Measurements from ENCODE around the gene LARP4. TPM values are rescaled to one million over a fixed set of nuclear protein-coding genes. Genes with fewer than 3 reads are reported as not detected.
A peak's percentile ranks its signal among the peaks of the same experiment; 100 is the strongest.

Gene LARP4
- total RNA-seq, 4 donors from 2014 or later: 42.5 to 77.3 (median 50.0) TPM

- no peaks in the 10 kb centered on the region for H3K36me3 ChIP-seq
- TF ChIP-seq, protein P1, sequence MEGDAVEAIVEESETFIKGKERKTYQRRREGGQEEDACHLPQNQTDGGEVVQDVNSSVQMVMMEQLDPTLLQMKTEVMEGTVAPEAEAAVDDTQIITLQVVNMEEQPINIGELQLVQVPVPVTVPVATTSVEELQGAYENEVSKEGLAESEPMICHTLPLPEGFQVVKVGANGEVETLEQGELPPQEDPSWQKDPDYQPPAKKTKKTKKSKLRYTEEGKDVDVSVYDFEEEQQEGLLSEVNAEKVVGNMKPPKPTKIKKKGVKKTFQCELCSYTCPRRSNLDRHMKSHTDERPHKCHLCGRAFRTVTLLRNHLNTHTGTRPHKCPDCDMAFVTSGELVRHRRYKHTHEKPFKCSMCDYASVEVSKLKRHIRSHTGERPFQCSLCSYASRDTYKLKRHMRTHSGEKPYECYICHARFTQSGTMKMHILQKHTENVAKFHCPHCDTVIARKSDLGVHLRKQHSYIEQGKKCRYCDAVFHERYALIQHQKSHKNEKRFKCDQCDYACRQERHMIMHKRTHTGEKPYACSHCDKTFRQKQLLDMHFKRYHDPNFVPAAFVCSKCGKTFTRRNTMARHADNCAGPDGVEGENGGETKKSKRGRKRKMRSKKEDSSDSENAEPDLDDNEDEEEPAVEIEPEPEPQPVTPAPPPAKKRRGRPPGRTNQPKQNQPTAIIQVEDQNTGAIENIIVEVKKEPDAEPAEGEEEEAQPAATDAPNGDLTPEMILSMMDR (IDR thresholded peaks at IDR 0.05): no peak
- TF ChIP-seq POLR2A (IDR thresholded peaks at IDR 0.05): peak in 1 of 2 donors; percentile 50
- peak; percentile 31 to 34 for DNase-seq
- WGBS, 2 donors: 1% methylated on average over 16 of the region's 16 CpGs
- no peaks in the 10 kb centered on the region for H3K27me3 ChIP-seq
- peak overlapping the region; percentile 37 to 70 (median 41) for H3K4me3 ChIP-seq (replicated peaks in 1 of 3)
- H3K4me1 ChIP-seq: peaks cover 0 to 10% of the 10 kb centered on the region in 2 donors
- H3K27ac ChIP-seq: peak overlapping the region; percentile 67 to 95 (median 94)
- intact Hi-C loops (cut with DNase I): no loop called here
- H3K9me3 ChIP-seq: no peaks in the 10 kb centered on the region
These were observed 906 bp downstream of the LARP4 start for GRCh38 chr12:50401500-50402081.

DNA sequence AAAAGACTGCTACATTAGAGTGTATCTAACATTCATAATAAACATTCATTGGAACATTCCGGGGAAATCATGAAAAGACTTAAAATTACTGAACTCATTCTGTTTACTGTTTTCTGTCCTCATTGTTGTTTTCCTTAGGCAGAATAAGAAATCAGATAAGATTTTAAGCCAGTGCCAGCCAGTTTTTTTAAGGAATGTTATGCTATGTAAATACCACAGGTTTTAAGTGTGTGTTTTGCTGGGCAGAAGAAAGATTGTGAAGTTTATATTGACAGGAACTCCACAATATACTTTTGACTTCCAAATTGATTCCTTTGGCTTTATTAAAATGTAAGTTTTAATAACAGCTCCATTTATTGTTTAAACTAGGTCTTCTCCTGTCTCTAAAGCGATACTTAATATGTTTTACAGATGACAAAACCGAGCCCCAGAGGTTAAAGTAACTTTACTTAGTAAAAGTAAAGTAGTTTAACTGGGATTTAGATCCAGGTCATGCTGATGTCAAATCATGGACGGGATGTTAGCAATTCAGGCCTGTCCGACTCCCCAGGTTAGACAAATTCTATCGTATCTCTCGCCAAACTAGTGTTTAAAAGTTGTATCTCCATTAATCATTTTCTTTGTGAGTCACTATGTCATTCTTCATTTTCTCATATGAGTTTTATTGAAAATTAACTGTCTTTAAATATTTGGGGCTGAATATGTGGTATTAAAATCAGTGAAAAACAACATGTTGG lies 1.7 kb downstream of the LARP4 start:
- intact Hi-C loops (cut with DNase I): no loop called here
- Histone ChIP-seq H3K27me3 (no peaks in the 10 kb centered on the region), H3K4me3 (replicated peaks in 1 of 3) (peak overlapping the region; percentile 31 to 70 (median 41)), H3K4me1 (peaks cover 0 to 10% of the 10 kb centered on the region in 2 donors), H3K9me3 (no peaks in the 10 kb centered on the region), H3K27ac (peak overlapping the region; percentile 67 to 95 (median 94)), H3K36me3 (no peaks in the 10 kb centered on the region)
- DNase-seq: no peak
- 26 to 28% methylated on average over 7 of the region's 7 CpGs for WGBS, 2 donors
- no peak for TF ChIP-seq POLR2A (IDR thresholded peaks at IDR 0.05)
- TF ChIP-seq, protein P1 (IDR thresholded peaks at IDR 0.05): no peak

DNA sequence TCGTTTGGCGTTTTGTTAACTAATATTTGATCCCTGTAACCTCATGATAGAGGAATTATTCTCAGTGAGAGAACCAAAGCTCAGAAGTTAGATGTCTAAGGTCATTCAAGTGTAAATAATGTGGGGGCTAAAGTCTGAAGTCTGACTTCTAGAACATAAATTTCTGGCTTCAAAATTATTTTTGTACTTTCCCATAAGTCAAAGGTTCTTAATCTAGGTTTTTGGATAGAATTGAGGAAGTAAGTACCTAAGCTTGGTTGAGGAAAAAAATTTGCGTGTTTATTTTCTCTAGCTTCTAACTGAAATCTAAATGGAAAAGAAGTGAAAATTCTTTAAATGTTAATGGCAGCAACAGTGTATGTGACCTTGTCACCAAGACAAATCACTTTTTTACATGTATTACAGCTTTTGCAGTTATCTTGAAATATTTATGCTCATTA lies 2.3 kb downstream of the LARP4 start:
- Histone ChIP-seq H3K27me3 (no peaks in the 10 kb centered on the region), H3K4me1 (peaks cover 0 to 10% of the 10 kb centered on the region in 2 donors), H3K4me3 (replicated peaks in 1 of 3) (peak overlapping the region in 1 of 3 donors; percentile 70), H3K9me3 (no peaks in the 10 kb centered on the region), H3K27ac (peak overlapping the region; percentile 67 to 95 (median 94)), H3K36me3 (no peaks in the 10 kb centered on the region)
- intact Hi-C loops (cut with DNase I): no loop called here
- TF ChIP-seq POLR2A (IDR thresholded peaks at IDR 0.05): no peak
- TF ChIP-seq, protein P1 (IDR thresholded peaks at IDR 0.05): no peak
- no peak for DNase-seq
- 39 to 41% methylated on average over 3 of the region's 3 CpGs for WGBS, 2 donors

DNA sequence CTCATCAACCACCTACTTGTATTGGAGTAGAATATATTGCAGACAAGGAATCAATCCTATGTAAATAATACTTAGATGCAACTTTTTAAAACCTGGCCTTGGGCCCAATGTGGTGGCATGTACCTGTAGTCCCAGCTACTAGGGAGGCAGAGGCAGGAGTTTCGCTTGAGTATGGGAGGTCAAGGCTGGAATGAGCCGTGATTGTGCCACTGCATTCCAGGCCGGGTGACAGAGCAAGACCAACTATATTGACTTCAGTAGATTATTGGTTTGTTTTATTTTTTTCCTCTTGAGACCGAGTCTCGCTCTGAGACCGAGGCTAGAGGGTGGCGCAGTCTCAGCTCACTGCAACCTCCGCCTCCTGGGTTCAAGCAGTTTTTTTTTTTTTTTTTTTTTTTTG lies 3.6 kb downstream of the LARP4 start:
- Histone ChIP-seq H3K9me3 (no peaks in the 10 kb centered on the region), H3K4me3 (replicated peaks in 1 of 3) (no peak overlapping the region), H3K36me3 (no peaks in the 10 kb centered on the region), H3K27me3 (no peaks in the 10 kb centered on the region), H3K4me1 (peaks cover 0 to 10% of the 10 kb centered on the region in 2 donors), H3K27ac (no peak overlapping the region)
- no peak for DNase-seq
- intact Hi-C loops (cut with DNase I): no loop called here
- WGBS, 2 donors: 99 to 100% methylated on average over 8 of the region's 8 CpGs
- TF ChIP-seq POLR2A (IDR thresholded peaks at IDR 0.05): no peak
- TF ChIP-seq, protein P1 (IDR thresholded peaks at IDR 0.05): no peak
